A549 (cell line): ENCODE measurements around the gene EFCAB14. TPM values are rescaled to one million over a fixed set of nuclear protein-coding genes. Genes with fewer than 3 reads are reported as not detected.

Source experiments
- ATAC-seq, 2 experiments: fragments of 200-7000 bp in 1 of 2; fragments of >200 bp in 1 of 2; cut with Nextera tagmentation in 1 of 2; cut with Tn5 transposase in 1 of 2; 3 replicates each; pipeline versions ENCODE4 v1.8.0 to v1.9.1; 2018 to 2020; ENCODE audit warnings: mild to moderate bottlenecking in 1 of 2, moderate library complexity in 1 of 2
- CTCF ChIA-PET: fragments of 300-600 bp; sonication (Branson Sonifier 250); formaldehyde crosslinking; extraction: SDS; loops from one replicate; lab custom pipeline; 2021; ENCODE audit warnings: antibody characterized with exemption, inconsistent platforms; lab: Yijun Ruan, JAX
- POLR2A ChIA-PET: fragments of 350-600 bp; formaldehyde crosslinking; extraction: SDS; loops from one replicate; lab custom pipeline; 2021; ENCODE audit warnings: antibody characterized with exemption, inconsistent platforms; lab: Yijun Ruan, JAX
- DNase-seq, 2 experiments: peaks; one replicate each; pipeline versions ENCODE4 v3.0.0 to v3.0.0-alpha.2; 2011 to 2016; ENCODE audit warnings: low read depth in 1 of 2, low spot score in 1 of 2
- FAIRE-seq: peaks from 2 replicates; lab custom pipeline; 2011; peaks lifted over from hg19 to GRCh38; lab: Jason Lieb, UNC
- H3K27ac ChIP-seq, 2 experiments: fragments of >200 bp; sonication (Bioruptor Twin); formaldehyde crosslinking; 3 replicates each; pipeline ENCODE4 v1.5.1; 2016 to 2017
- H3K4me1 ChIP-seq: fragments of >200 bp; sonication (Bioruptor Twin); formaldehyde crosslinking; 3 replicates; pipeline ENCODE4 v1.6.1; 2016
- H3K4me2 ChIP-seq: fragments of >200 bp; sonication (Bioruptor Twin); formaldehyde crosslinking; 3 replicates; pipeline ENCODE4 v1.6.1; 2016
- H3K4me3 ChIP-seq: fragments of >200 bp; sonication (Bioruptor Twin); formaldehyde crosslinking; 3 replicates; pipeline ENCODE4 v1.5.1; 2016
- H3K9me3 ChIP-seq: fragments of >200 bp; sonication (Bioruptor Twin); formaldehyde crosslinking; 3 replicates; pipeline ENCODE4 v1.6.1; 2016
- BHLHE40 ChIP-seq: IDR thresholded peaks from 2 replicates; pipeline ENCODE4 v1.6.1; 2012; ENCODE audit warnings: low read depth, low read length, inconsistent platforms
- CBX2 ChIP-seq: fragments of 200-600 bp; sonication (generic); IDR thresholded peaks from 2 replicates; pipeline ENCODE4 v1.6.1; 2016; ENCODE audit warnings: low read depth, mild to moderate bottlenecking, borderline replicate concordance
- CEBPB ChIP-seq, 2 experiments: fragments of >200 bp in 1 of 2; sonication (Bioruptor Twin) in 1 of 2; formaldehyde crosslinking in 1 of 2; IDR thresholded peaks; 2 replicates each; pipeline ENCODE4 v1.6.1; 2012 to 2016
- CHD2 ChIP-seq: fragments of 150-350 bp; IDR thresholded peaks from 2 replicates; pipeline ENCODE4 v1.6.1; 2014; ENCODE audit warnings: low read length; ENCODE audit not compliant: partially characterized antibody
- CTCF ChIP-seq: fragments of >200 bp; sonication (Bioruptor Twin); formaldehyde crosslinking; IDR thresholded peaks from 3 replicates; pipeline ENCODE4 v1.5.1; 2016
- FOXS1 ChIP-seq: fragments of 250-450 bp; sonication (Bioruptor Pico); IDR thresholded peaks from 2 replicates; pipeline ENCODE4 v1.5.0; 2020; ENCODE audit warnings: mild to moderate bottlenecking, moderate library complexity
- HOXA7 ChIP-seq: fragments of 250-450 bp; sonication (Bioruptor Pico); IDR thresholded peaks from 2 replicates; pipeline ENCODE4 v1.5.0; 2020; ENCODE audit warnings: mild to moderate bottlenecking, moderate library complexity
- HOXB13 ChIP-seq: fragments of 250-450 bp; sonication (Bioruptor Pico); IDR thresholded peaks from 2 replicates; pipeline ENCODE4 v1.5.0; 2020; ENCODE audit warnings: low read depth, mild to moderate bottlenecking, moderate library complexity
- HOXB5 ChIP-seq: fragments of 250-450 bp; sonication (Bioruptor Pico); IDR thresholded peaks from 2 replicates; pipeline ENCODE4 v1.5.0; 2020; ENCODE audit warnings: mild to moderate bottlenecking, moderate library complexity
- JUNB ChIP-seq: fragments of >200 bp; sonication (Bioruptor Twin); formaldehyde crosslinking; IDR thresholded peaks from 2 replicates; pipeline ENCODE4 v1.6.1; 2016
- KDM1A ChIP-seq: fragments of 200-600 bp; sonication (generic); IDR thresholded peaks from 2 replicates; pipeline ENCODE4 v1.6.1; 2016; ENCODE audit warnings: low read depth, mild to moderate bottlenecking
- MAFK ChIP-seq: fragments of 450-650 bp; IDR thresholded peaks from 2 replicates; pipeline ENCODE4 v1.6.1; 2014; ENCODE audit not compliant: partially characterized antibody
- MYC ChIP-seq: IDR thresholded peaks from 2 replicates; pipeline ENCODE4 v1.6.1; 2012; ENCODE audit warnings: mild to moderate bottlenecking, inconsistent platforms, low read length, improper control_type of control experiment, borderline replicate concordance
- NFE2L2 ChIP-seq: fragments of 150-350 bp; conservative IDR thresholded peaks from 2 replicates; pipeline ENCODE4 v1.6.1; 2014; ENCODE audit warnings: low read length
- PHF8 ChIP-seq: fragments of 200-600 bp; sonication (generic); IDR thresholded peaks from 2 replicates; pipeline ENCODE4 v1.6.1; 2016; ENCODE audit warnings: low read depth, mild to moderate bottlenecking, antibody characterized with exemption, moderate library complexity, borderline replicate concordance
- RAD21 ChIP-seq, 2 experiments: fragments of >200 bp in 1 of 2; sonication (Bioruptor Twin) in 1 of 2; formaldehyde crosslinking in 1 of 2; IDR thresholded peaks in 1 of 2; conservative IDR thresholded peaks in 1 of 2; 2 replicates in 1 of 2; 3 replicates in 1 of 2; pipeline ENCODE4 v1.6.1; 2012 to 2018; ENCODE audit warnings: inconsistent platforms in 1 of 2
- RCOR1 ChIP-seq: fragments of 150-350 bp; IDR thresholded peaks from 2 replicates; pipeline ENCODE4 v1.6.1; 2014; ENCODE audit warnings: antibody characterized with exemption, low read length, low read depth
- RNF2 ChIP-seq: fragments of 200-600 bp; sonication (generic); IDR thresholded peaks from 2 replicates; pipeline ENCODE4 v1.6.1; 2016; ENCODE audit warnings: low read depth, mild to moderate bottlenecking, antibody characterized with exemption, moderate library complexity, borderline replicate concordance
- SMC3 ChIP-seq: fragments of >200 bp; sonication (Bioruptor Twin); formaldehyde crosslinking; IDR thresholded peaks from 3 replicates; pipeline ENCODE4 v1.6.1; 2018; ENCODE audit warnings: inconsistent platforms
- ZC3H11A ChIP-seq: fragments of 450-650 bp; IDR thresholded peaks from 2 replicates; pipeline ENCODE4 v1.6.1; 2014; ENCODE audit warnings: antibody characterized with exemption, mild to moderate bottlenecking
- ZSCAN20 ChIP-seq: fragments of 250-450 bp; sonication (Bioruptor Pico); IDR thresholded peaks from 2 replicates; pipeline ENCODE4 v1.8.0; 2022; ENCODE audit warnings: mild to moderate bottlenecking, moderate library complexity
- WGBS: methylation state at CpG from one replicate; pipeline ENCODE4 v1.1.6; 2017; ENCODE audit errors: missing lambda C conversion rate; 5-methylcytosine and 5-hydroxymethylcytosine counted together
- polyA plus RNA-seq, 4 experiments: library from polyadenylated mRNA; depleted of rRNA in 3 of 4; stranded (reverse); fragments of >200 nt; fragmentation: RNase III in 1 of 4; extraction: RNeasy Plus Mini Kit Qiagen cat#74134 plus additional on column Dnase treatment in 1 of 4; gene quantifications; 2 replicates in 3 of 4; 3 replicates in 1 of 4; pipeline ENCODE4 v1.2.3, GENCODE V29; 2011 to 2017

The EFCAB14 gene
- polyA plus RNA-seq, 2 of the 4 experiments (the other 2 are of a cell fraction) = 18.0 to 41.4 TPM

GRCh38 chr1:46753985-46754384 lies 35.1 kb upstream of the EFCAB14 start:
- ChIA-PET POLR2A (no interaction called here), CTCF (no interaction called here)

GRCh38 chr1:46749921-46750404 lies 31.0 kb upstream of the EFCAB14 start:
- H3K9me3 ChIP-seq = no peaks in the 10 kb centered on the region
- ATAC-seq (no peak), FAIRE-seq (no peak), DNase-seq (no peak)
- ChIA-PET CTCF (interaction anchor here (1.0 kb wide), 1 partner anchor 13 kb away, joined by 3 read pairs; no protein-coding TSS in a partner anchor), POLR2A (no interaction called here)
- no peaks in the 10 kb centered on the region for H3K4me1 ChIP-seq
- TF ChIP-seq MYC = no peak
- TF ChIP-seq CHD2 = no peak
- TF ChIP-seq CBX2 = no peak
- TF ChIP-seq JUNB = no peak
- TF ChIP-seq RCOR1 = no peak
- no peak for TF ChIP-seq ZSCAN20 (CRISPR knock-in tag)
- no peak for TF ChIP-seq CEBPB (IDR thresholded peaks at IDR 0.05)
- no peak for TF ChIP-seq HOXB13 (CRISPR knock-in tag)
- no peak for TF ChIP-seq RAD21 (conservative IDR thresholded peaks at IDR 0.05 in 1 of 2, IDR thresholded peaks at IDR 0.05 in 1 of 2)
- no peak overlapping the region for H3K4me2 ChIP-seq
- H3K4me3 ChIP-seq = no peak overlapping the region
- H3K27ac ChIP-seq = no peak overlapping the region
- WGBS = 0% methylated on average over 7 of the region's 7 CpGs

More at GRCh38 chr1:46753985-46754384, 35.1 kb upstream of the EFCAB14 start:
- H3K4me1 ChIP-seq = no peaks in the 10 kb centered on the region
- no peak for ATAC-seq
- no peak for FAIRE-seq
- no peak overlapping the region for H3K4me3 ChIP-seq
- 0% methylated on average over 1 of the region's 1 CpG for WGBS
- H3K27ac ChIP-seq = no peak overlapping the region
- H3K4me2 ChIP-seq = no peak overlapping the region
- TF ChIP-seq FOXS1 (CRISPR knock-in tag) (no peak), RNF2 (no peak), MAFK (peak; percentile 40), HOXB5 (CRISPR knock-in tag) (no peak), KDM1A (no peak)
- TF ChIP-seq, all 56 proteins: peak for 1
- DNase-seq = no peak
- H3K9me3 ChIP-seq = no peaks in the 10 kb centered on the region

- TF ChIP-seq BHLHE40 = no peak
- no peak for TF ChIP-seq PHF8
- TF ChIP-seq FOXS1 (CRISPR knock-in tag) = no peak
- no peak for TF ChIP-seq CTCF
- no peak for TF ChIP-seq NFE2L2
- TF ChIP-seq, all 56 proteins: peak for 0
- Histone ChIP-seq H3K27ac (no peak overlapping the region), H3K4me1 (no peaks in the 10 kb centered on the region), H3K4me2 (no peak overlapping the region), H3K9me3 (no peaks in the 10 kb centered on the region), H3K4me3 (no peak overlapping the region)
- 50% methylated on average over 1 of the region's 1 CpG for WGBS
- CTCF ChIA-PET = interaction anchor here (0.5 to 1.0 kb wide), 2 partner anchors 12 to 41 kb away, joined by 3 to 4 read pairs; no protein-coding TSS in a partner anchor
- DNase-seq = no peak
- ATAC-seq = no peak
- FAIRE-seq = no peak
- POLR2A ChIA-PET = no interaction called here
These were observed 30.5 kb upstream of the EFCAB14 start for GRCh38 chr1:46749404-46749803.

- POLR2A ChIA-PET = no interaction called here
- 10% methylated on average over 5 of the region's 5 CpGs for WGBS
- no peak for FAIRE-seq
These were observed 28.9 kb upstream of the EFCAB14 start for GRCh38 chr1:46747683-46748288.

More at GRCh38 chr1:46747683-46748288, 28.9 kb upstream of the EFCAB14 start:
- Histone ChIP-seq H3K4me3 (no peak overlapping the region), H3K4me1 (no peaks in the 10 kb centered on the region), H3K4me2 (no peak overlapping the region), H3K9me3 (no peaks in the 10 kb centered on the region), H3K27ac (no peak overlapping the region)
- TF ChIP-seq RAD21 (conservative IDR thresholded peaks at IDR 0.05 in 1 of 2, IDR thresholded peaks at IDR 0.05 in 1 of 2) (peak; percentile 45 to 50; a peak in 3 of 5 replicates), NFE2L2 (no peak), HOXA7 (no peak), SMC3 (peak; percentile 48), ZC3H11A (no peak), CTCF (peak; percentile 33)
- ATAC-seq (peak; percentile 98 to 99), DNase-seq (peak; percentile 47 to 61)
- CTCF ChIA-PET = interaction anchor here (0.6 to 2.0 kb wide), 7 partner anchors 10 to 427 kb away, joined by 3 to 7 read pairs (median 4); no protein-coding TSS in a partner anchor
